PFSK-1 (cell line): ENCODE results near the gene VARS2.

ENCODE experiments used
- FOXP2 ChIP-seq: optimal IDR thresholded peaks from 2 replicates; pipeline ENCODE3; 2011; ENCODE audit warnings: borderline replicate concordance, control low read depth, inconsistent platforms; ENCODE audit not compliant: insufficient read depth; ENCODE audit errors: extremely low read length, extremely low read depth
- POLR2AphosphoS5 ChIP-seq: IDR thresholded peaks from 2 replicates; pipeline ENCODE4 v1.6.1; 2012; ENCODE audit warnings: low read depth, mild to moderate bottlenecking, control low read depth, low read length, moderate library complexity
- SIN3A ChIP-seq: IDR thresholded peaks from 2 replicates; pipeline ENCODE4 v1.6.1; 2012; ENCODE audit warnings: mild to moderate bottlenecking, low read length, moderate library complexity, borderline replicate concordance; ENCODE audit not compliant: insufficient read depth
- TAF1 ChIP-seq: IDR thresholded peaks from 2 replicates; pipeline ENCODE4 v1.6.1; 2012; ENCODE audit warnings: low read length, control low read depth, borderline replicate concordance; ENCODE audit not compliant: insufficient read depth
- TF ChIP-seq, protein P1 (sequence below), 2 experiments: IDR thresholded peaks; 2 replicates each; pipeline versions ENCODE4 v1.6.1 to v1.8.0; 2011 to 2012; ENCODE audit warnings: low read depth in 2 of 2, low read length in 2 of 2, control low read depth in 1 of 2, inconsistent platforms in 1 of 2, mild to moderate bottlenecking in 1 of 2, moderate library complexity in 1 of 2; ENCODE audit not compliant: insufficient read depth in 1 of 2

VARS2 gene

DNA sequence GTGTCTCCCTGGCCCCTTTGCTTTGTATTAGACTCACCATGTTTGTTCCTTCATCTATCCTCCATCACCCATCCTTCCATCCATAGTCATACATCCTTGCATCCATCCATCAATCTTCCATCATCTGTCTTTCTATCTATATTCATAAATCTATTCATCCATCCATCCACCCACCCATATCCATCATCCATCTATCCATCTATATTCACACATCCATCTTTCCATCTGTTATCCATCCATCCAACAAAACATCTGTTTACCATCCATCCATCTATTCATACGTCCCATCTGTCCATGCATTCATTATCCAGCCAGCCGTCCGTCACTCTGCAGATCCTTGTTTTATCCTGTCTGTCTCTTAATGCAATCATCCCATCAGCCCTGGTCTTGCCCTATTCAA lies 19.1 kb upstream of the VARS2 start:
- TF ChIP-seq, protein P1, sequence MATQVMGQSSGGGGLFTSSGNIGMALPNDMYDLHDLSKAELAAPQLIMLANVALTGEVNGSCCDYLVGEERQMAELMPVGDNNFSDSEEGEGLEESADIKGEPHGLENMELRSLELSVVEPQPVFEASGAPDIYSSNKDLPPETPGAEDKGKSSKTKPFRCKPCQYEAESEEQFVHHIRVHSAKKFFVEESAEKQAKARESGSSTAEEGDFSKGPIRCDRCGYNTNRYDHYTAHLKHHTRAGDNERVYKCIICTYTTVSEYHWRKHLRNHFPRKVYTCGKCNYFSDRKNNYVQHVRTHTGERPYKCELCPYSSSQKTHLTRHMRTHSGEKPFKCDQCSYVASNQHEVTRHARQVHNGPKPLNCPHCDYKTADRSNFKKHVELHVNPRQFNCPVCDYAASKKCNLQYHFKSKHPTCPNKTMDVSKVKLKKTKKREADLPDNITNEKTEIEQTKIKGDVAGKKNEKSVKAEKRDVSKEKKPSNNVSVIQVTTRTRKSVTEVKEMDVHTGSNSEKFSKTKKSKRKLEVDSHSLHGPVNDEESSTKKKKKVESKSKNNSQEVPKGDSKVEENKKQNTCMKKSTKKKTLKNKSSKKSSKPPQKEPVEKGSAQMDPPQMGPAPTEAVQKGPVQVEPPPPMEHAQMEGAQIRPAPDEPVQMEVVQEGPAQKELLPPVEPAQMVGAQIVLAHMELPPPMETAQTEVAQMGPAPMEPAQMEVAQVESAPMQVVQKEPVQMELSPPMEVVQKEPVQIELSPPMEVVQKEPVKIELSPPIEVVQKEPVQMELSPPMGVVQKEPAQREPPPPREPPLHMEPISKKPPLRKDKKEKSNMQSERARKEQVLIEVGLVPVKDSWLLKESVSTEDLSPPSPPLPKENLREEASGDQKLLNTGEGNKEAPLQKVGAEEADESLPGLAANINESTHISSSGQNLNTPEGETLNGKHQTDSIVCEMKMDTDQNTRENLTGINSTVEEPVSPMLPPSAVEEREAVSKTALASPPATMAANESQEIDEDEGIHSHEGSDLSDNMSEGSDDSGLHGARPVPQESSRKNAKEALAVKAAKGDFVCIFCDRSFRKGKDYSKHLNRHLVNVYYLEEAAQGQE (IDR thresholded peaks at IDR 0.05; ENCODE audit: insufficient read depth in 1 of 2, low read depth in 2 of 2, low read length in 2 of 2): no peak
- TF ChIP-seq TAF1: no peak
- no peak for TF ChIP-seq POLR2AphosphoS5
- TF ChIP-seq SIN3A: no peak
- no peak for TF ChIP-seq FOXP2

GRCh38 chr6:30895343-30895742 lies 18.7 kb upstream of the VARS2 start:
- TF ChIP-seq, protein P1 (IDR thresholded peaks at IDR 0.05; ENCODE audit: insufficient read depth in 1 of 2, low read depth in 2 of 2, low read length in 2 of 2): no peak
- TF ChIP-seq FOXP2: no peak
- no peak for TF ChIP-seq POLR2AphosphoS5
- TF ChIP-seq TAF1: no peak
- TF ChIP-seq SIN3A: no peak

DNA sequence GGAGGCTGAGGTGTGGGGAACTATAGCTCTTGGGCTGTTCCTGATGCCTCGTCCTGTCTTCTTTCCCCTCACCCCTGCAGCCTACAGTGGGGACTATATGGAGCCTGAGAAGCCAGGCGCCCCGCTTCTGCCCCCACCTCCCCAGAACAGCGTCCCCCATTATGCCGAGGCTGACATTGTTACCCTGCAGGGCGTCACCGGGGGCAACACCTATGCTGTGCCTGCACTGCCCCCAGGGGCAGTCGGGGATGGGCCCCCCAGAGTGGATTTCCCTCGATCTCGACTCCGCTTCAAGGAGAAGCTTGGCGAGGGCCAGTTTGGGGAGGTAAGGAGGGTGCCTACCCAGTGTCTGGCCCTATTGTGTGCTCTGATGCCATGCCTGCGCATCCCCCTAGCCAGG lies 17.5 kb upstream of the VARS2 start:
- TF ChIP-seq POLR2AphosphoS5: no peak
- TF ChIP-seq SIN3A: no peak
- TF ChIP-seq, protein P1 (IDR thresholded peaks at IDR 0.05; ENCODE audit: insufficient read depth in 1 of 2, low read depth in 2 of 2, low read length in 2 of 2): no peak
- no peak for TF ChIP-seq FOXP2
- TF ChIP-seq TAF1: no peak

- TF ChIP-seq TAF1 (no peak), SIN3A (no peak), POLR2AphosphoS5 (no peak), FOXP2 (no peak)
- TF ChIP-seq, protein P1 (IDR thresholded peaks at IDR 0.05; ENCODE audit: insufficient read depth in 1 of 2, low read depth in 2 of 2, low read length in 2 of 2): no peak
Measured at GRCh38 chr6:30897882-30898281, 16.2 kb upstream of the VARS2 start.
